ENCODE results near the gene SLC37A2.

- TF ChIP-seq USF2 (IDR thresholded peaks at IDR 0.05; ENCODE audit: borderline replicate concordance, low read depth, low read length), result no peak
- no peak for TF ChIP-seq NRF1 (IDR thresholded peaks at IDR 0.05; ENCODE audit: low read depth, low read length)
- no peak for TF ChIP-seq GABPA (IDR thresholded peaks at IDR 0.05; ENCODE audit: low read depth)
These were observed 45.4 kb downstream of the SLC37A2 start for GRCh38 chr11:125108469-125108868.

Data from SK-N-SH (cell line).